Hematopoietic multipotent progenitor cell treated with erythropoietin and hydrocortisone succinate and interleukin-3 and kit ligand, for 17 days (in vitro differentiated cells): ENCODE measurements around the gene CKLF.

Experiments
- DNase-seq: peaks from one replicate; pipeline ENCODE4 v3.0.0-alpha.2; 2015; ENCODE audit warnings: low spot score

Gene CKLF

DNA sequence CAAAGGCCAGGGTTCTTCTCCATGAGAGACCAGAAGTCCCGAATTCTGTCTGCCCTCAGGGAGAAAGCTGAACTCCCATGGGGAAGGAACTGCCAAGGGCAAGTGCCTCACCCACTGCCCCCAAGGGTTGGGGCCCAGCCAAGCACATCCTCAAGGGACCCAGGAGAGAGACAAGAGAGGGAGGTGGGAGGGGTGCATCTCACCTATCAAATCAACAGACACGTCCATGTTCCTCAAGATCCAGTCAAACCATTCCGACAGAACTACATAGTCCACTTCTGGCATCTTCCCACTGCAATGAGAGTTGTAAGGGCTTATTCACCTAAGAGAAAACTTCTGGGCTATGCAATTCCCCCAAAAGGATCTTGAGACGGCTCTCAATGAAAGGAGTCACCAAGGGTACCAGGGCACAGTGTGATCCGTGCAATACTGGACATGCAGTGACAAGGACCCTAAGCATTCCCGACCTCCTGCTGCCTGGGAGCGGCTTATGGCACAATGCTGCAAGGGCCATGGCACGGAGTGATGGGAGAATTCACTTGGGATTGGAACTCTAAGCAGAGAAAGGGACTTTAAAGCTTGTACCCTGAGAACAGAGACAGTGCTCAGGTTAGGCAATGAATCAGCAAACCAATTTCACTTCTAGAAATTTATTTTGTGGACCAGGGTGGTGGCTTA, 34.7 kb upstream of the CKLF start:
- no peak for DNase-seq

DNA sequence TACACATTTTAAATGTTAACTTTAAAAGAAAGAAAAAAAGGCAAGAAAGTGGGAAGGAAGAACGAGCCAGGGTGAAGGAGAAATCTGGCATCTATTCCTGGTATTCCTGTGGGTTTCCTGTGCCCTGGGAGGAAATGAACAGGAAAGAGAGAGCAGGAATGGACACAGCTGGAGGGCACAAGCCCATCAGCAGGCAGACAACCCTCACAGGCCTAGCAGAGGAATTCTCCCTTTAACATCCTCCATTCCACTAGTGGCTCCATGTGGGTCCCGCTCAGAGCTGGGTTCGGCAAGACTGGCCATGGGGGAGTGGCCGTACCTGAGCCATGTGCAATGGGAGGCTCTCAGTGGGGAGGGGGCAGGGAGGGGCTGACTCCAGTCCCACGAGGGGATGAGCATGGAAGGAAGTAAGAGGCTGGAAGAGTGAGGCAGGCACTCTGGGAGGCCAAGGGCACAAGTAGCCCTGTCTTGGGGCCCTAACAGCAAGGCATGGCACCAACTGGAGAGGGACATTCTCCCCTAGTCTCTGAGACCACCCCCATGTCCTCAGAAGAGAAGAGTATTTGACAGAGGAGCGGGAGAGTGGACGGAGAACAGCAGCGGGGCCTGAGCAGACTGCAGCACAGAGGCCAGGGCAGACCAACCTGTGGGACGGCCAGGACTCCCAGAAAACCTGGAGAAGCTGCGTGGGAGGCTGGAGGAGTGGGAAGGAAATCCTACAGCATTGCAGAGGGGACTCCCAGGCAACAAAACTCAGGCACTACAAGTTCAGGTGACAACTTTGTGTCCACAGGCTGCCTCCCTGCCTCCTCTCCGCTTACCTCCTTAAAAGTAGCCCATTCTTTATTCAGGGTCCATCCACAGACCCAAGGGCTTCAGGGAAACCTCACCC, 32.6 kb upstream of the CKLF start:
- DNase-seq = no peak

DNA sequence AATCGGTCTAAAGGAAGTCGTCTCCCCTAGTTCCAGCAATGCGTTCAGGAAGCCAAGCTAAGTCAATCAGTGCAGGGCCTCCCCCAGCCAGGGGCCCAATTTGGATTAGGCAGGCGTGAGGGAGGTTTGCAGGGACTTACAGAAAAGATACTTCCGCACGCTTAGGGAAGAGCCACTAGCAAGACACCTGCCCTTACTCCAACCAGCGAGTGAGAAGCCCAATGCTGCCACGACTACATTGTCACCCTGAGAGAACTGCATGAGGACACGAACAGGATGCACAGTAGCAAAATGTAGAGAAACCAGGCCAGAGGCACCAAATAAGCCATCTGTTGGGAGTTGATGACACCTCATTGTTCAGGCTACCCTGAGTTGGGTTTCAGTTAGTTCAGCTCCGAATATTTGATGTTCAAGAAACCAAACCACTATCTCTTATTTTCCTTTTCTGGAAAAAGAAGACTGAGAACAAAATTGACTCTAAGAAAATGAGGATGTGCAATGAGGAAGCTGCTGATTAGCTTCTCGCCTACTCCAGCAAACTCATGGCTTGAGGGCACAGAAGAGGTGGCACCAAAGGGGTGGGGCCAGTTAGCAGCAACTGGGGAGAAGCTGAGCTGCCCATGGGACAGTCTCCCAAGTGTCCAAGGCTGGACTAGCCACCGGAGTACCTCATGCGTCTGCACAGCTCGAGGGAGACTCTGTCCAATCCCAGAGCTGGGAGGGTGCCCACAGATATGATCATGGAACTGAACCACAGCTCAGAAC, 31.8 kb upstream of the CKLF start:
- DNase-seq = no peak

DNA sequence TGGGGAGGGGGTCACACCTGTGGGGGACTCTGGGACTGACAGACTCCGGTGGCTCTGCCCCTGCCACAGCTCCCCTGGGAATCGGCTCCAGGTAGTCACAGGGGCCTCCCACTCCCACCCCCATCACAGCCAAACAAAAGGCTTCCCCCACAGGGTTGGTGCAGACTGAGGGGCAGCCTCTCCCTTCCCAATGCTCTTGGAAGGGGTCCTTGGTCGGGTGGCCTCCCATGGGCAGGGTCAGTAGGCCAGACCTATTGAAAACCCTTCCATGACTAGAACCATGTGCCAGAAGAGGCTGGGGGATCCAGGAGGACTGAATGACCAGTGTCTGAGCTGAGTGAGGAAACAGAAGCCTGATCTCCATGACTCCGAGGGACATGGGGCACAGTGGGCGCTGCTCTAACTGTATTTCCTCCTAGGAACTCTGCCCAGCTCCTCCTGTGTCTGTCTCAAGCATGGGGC, 31.1 kb upstream of the CKLF start:
- no peak for DNase-seq

DNA sequence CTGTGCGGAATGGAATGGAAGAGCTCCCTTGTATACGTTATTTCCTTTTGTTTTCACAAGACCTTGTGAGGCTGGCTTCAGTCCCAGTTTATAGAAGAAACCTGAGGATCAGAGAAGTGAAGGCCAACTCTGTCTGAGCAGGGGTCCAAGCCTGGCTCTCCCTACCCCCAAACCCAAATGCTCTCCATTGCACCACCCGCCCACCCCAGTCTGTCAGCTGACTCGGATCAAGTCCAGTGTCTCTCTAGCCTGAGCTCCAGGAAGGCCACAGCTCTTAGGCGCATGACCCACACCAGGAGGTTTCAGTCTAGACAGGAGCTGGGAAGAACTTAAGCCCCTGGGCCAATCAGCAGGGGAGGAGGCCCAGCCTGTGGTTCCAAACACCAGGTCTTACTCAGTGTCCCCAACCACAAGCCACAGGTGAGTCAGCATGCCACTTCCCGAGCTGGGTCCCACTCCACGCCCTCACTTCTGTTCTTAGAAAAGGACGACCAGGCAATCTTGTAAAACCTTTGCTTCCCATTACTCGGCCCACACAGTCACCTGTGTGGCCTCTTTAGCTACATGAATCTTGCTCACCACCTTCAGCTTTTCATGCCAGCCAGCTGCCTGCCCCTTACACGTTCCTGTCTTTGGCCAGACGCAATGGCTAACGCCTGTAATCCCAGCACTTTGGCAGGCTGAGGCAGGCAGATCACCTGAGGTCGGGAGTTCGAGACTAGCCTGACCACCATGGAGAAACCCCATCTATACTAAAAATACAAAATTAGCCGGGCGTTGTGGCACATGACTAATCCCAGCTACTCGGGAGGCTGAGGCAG, 30.2 kb upstream of the CKLF start:
- no peak for DNase-seq

DNA sequence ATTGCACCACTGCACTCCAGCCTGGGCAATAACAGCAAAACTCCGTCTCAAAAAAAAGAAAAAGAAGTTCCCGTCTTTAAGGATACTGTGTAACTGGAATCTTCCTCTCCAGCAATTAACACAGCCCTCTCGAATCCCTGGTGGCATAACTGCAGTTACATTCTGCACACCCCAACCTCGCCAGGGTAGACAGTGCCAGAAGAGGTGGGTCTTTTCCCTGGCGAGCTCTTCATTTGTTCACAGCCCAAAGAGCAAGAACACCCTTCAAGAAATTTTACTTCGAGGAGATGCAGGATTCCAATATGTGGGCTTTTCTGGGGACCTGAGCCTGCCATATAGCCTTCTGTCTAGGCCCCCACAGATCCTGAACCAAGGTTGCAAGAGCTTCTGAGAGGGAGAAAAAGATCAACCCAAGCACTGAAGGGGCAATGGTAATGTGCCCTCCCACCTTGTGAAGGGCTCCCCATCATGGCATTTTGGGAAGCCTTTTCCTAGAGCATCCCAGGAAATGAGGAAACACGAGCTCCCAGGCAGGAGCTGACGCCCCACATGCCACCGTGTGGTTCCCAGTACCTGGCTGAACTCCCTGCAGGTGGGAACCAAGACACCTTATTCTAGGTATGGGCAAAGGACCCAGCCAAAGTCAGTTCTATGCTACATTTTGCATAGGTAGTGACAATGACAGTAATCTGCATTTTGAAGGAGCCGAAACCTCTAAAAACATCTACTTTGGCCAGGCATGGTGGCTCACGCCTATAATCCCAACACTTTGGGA, 29.4 kb upstream of the CKLF start:
- DNase-seq = no peak

DNA sequence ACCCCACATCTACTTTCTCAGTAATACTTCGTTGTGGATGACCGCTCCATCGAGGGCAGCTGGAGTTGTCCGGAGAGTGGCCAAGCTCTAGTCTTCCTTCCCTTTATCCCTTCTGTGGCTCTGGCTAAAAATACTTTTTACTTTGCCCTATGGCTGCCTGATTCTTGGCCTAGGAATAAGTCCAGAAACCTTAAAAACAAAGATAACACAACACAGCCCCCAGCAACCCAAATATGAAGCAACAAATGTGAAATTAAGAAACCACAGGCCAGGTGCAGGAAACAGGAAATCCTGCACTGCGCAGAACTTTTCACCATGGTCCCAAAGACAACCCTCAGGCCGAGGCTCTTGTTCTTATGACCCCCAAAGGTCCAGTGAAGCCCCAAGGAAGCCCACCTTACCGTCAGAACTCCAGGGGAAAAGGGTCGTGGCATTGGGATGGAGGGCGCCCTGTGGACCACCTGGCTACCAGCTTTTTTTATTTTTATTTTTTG, 28.5 kb upstream of the CKLF start:
- no peak for DNase-seq

DNA sequence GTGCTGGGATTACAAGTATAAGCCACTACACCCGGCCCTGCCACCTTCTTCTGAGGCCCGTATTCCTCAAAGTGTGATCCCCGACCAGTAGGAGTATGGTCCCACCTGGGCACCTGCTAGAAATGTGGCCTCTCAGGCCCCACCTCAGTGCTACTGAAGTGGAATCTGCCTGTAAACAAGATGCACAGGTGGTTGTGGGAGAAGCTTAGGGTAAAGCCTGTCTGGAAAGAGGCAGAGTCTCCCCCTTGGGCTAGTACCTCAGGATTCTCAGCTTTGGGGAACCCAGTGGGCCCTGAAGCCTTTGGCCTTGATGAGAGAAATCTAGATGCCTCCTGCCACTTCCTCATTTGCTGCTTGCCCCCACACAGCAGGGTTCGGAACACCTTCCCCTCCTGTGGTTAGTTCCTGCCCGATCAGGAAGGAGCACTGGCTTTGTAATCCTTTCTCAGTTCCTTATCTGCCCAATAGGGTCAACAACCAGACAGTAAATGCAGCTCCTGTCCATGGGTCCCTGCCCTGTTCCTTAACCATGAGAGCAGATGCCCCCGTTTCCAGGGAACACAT, 27.7 kb upstream of the CKLF start:
- no peak for DNase-seq

DNA sequence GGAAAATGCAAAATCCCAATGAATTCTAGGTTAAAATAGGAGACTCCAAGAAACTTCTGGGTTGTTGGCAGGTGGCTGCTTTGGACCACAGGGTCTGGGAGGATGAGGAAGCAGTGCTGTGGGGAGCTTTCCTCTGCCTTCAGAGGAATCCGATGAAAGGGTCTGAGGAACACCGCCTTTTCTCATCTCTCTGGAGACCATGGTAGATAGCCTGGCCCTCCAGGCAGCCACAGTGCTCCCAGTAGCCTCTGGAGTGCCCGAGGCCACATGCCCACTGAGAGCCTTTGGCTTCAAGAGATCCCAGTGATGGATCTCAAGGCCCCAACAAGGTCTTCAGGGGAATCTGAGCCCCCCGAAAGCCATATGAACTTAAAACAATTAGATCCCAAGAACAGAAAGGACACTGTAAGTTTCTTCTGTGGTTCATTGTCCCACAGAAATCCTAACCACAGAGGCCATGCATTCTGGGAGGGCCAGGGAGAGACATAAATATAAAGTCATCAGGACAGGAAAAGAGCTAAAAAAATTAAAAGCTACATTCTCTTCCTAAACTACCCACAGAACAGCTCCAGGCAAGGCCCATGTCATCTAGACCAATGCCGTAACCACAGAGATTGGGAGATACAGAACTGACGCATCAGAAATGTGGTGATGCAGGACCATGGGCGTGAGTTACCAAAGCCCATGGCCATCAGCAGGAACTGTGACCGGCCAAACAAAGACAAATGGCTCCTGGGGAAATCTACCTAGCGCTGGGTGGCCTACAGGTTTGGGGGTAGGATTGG, 26.8 kb upstream of the CKLF start:
- no peak for DNase-seq

DNA sequence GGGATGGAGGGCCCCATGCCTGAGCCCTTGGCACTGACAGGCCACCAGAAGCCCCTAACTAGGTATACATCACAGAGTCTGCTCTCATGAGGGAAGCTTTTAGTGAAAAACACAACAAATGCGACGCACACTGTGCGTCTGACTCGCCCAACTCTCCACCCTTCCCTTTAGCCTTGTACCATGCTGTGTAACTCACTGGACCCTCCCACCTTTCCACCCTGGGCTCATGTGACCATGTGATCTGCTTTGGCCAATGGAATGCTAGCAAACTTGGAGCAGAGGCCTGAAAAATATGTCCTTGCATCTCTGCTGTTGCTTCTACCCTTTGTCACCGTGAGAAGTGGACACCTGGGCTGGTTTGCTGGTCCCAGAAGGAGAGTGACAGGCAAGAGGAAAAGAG, 24.1 kb upstream of the CKLF start:
- DNase-seq = no peak

DNA sequence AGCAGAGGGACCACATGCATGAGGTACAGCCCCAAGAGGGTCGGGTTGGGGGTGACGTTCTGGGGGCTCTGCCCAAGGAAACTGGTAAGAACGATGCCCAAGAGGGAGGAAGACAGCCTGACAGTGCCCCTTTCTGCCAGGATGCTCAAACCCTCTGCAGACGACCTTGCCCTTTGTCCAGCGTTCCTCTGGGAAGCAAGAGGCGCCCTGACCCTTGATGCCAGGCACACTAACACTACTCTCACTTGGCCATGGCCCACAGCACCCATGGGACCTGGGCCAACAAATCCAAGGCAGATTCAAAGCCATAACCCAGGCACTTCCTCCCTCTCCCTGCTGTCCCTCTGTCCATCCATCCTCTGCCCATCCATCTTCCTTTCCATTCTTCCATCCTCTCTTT, 22.9 kb upstream of the CKLF start:
- no peak for DNase-seq

DNA sequence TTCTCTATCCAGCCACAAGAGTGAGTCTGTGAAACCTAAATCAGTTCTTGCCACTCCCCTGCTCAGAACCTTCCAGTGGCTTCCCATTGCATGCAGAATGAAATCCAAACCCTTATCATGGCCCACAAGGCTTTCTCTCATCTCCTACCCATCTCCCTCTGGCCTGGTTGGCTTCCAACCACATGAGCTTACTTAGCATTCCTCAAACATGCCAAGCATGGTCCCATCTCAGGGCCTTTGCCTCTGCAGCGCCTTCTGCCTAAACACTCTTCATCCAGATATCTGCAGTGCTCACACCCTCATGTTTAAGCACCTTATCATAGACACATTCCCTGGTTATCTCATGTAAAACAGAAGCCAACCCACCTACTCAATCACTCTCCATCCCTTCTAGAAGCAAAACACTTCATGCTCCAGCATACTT, 18.0 kb upstream of the CKLF start:
- DNase-seq = no peak

DNA sequence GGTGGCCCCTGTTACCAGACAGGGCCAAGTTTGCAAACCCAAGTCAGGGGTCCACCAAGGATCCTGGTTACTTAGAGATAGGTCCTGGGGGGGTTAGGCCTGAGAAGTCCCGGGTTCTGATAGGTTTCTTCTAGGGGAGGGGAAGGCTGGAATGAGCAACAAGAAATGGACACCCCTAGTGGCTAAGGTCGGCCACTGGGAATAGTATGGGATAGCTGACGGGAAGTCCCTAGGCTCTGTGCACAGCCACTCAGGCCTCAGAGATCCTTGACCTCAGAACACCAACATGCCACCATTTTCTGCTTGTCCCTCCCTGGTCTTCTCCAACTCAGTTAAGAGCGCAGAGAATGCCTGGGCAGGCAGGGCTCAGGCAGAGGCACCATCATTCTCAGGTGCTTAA, 15.9 kb upstream of the CKLF start:
- no peak for DNase-seq

DNA sequence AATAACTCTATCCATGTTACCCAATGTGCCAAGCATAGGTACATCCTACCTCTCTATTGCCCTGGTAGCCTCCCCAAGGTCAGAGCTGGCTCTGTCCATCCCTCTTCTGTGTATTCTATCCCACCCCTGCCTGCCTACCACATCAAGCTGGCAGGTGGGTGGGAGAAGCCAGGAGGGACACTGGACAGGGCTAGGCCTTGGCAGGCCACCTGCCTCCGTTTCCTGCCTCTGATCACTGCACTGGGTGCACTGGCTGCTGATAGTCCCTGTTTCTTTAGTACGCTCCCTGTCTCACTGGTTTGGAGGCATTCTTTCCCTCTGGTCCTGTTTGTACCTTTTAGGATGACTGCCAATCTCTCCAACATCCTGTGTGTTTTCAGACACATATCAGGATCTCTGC, 15.1 kb upstream of the CKLF start:
- DNase-seq = no peak

DNA sequence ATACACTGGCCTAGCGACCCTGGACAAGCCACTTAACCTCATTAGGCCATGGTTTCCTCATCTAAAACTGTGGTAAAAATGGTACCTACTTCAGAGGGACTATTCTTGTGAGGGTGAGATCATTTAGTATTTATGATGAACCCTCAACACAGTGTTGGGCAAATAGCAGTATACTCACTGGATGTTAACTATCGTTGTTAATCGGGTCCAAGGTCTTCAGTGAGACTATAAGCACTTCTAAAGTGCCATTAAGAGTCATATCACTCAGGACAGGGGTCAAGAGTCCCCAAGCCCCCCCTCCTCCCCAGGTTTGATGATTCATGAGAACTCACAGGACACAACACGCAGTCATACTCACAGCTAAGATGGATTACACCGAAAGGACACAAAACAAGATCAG, 13.5 kb upstream of the CKLF start:
- no peak for DNase-seq

DNA sequence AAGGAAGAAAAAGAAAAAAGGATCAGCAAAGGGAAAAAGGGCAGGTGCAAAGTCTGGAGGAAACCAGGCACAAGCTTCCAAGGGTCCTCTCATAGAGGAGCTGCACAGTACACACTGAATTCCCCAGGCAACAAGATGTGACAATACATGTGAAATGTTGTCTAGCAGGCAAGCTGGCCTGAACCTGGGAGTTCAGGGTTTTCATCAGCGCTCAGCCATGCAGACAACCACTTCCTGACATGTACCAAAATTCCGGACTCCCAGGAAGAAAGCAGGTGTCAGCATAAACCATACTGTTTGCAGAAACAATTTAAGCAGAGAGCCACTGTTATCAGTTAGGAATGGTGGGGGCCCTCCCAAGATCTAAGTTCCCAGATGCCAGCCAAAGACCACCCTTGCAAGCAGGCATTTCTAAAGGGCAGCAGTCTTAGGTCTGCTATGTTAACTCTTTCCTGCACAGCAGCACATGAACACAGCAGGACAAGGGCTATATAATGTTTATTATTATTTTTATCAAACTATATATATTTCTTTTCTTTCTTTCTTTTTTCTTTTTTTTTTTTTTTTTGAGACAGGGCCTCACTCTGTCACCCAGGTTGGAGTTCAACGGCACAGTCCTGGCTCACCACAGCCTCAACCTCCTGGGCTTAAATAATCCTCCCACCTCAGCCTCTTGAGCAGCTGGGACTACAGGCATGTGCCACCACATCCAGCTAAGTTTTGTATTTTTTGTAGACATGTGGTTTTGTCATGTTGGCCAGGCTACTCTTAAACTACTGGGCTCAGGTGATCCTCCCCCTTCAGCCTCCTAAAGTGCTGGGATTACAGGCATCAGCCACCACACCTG, 12.5 kb upstream of the CKLF start:
- no peak for DNase-seq

DNA sequence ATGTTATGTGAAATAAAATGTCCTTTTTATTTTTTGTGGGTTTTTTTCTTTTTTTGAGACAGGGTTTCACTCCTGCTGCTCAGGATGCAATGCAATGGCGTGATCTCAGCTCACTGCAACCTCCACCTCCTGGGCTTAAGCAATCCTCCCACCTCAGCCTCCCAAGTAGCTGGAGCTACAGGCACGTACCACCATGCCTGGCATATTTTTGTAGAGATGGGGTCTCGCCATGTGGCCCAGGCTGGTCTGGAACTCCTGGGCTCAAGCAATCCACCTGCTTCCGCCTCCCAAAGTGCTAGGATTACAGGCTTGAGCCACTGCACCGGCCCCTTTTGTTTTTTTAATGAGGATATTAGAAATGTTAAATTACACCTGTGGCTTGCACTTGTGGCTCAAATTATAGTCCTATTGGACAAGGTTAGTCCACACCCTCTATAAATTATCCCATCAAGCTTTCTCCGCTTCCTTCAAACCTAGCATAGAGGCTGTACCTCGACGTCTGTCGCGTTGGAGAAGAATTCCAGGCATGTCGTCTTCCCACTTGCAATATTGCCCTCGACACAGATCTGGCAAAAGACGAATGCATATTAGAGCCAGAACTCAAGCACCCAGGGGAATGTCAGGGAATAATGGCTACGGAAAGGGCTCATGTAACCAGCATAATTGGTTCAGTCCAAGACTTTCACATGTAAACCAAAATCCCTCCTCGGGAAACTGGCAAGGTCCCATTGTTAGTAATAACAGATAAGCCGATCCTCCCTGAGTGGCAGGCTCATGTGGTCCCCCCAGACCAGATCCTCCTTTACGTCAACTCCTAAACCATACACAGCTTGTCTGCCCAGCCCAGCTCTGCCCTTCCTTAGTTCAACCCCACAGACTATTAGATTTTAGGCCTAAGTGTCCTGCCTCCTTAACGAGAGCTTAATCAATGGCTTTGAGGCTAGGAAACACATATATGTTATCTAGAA, 10.7 kb upstream of the CKLF start:
- no peak for DNase-seq

DNA sequence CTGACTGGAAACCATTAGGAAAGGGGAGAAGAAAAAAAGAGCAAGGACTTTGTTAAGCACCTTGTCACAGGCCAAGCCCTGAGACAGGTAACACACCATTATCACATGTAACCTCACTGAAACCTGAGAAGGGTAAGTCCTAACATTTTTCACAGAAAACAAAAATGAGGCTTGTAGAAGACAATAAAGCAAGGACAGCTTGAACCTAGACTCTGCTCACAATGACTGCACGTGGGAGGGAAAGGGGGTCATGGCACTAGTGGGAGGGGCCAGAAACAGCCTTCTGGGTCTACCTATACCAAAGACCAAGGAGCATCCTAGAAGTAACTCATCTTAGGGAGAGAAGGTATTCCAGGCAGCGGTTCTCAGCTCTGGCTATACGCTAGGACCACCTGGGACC, 10.0 kb upstream of the CKLF start:
- no peak for DNase-seq
